GM18517 (cell line): Measurements from ENCODE around the gene PPFIA4.

Experiments
- ATAC-seq: cut with Tn5 transposase; IDR thresholded peaks from one replicate; pipeline ENCODE4 v1.9.1; 2021; ENCODE audit warnings: mild to moderate bottlenecking, moderate library complexity; ENCODE audit not compliant: unreplicated experiment

Gene PPFIA4

GRCh38 chr1:203081465-203082230, 55.4 kb downstream of the PPFIA4 start:
- no peak for ATAC-seq

DNA sequence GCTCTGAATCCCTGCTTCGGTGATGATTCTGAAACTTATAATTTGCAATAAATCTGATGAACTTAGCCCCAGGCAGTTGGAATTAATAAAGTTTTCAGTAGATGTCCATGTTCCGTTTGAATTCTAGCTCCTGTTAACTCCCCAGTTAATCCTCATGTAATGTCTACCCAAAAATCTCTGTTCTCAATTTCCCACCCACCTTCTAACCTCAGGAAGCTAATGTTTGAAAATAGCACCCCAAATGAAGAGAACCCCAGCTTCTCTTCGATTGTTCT, 55.9 kb downstream of the PPFIA4 start:
- ATAC-seq: no peak

DNA sequence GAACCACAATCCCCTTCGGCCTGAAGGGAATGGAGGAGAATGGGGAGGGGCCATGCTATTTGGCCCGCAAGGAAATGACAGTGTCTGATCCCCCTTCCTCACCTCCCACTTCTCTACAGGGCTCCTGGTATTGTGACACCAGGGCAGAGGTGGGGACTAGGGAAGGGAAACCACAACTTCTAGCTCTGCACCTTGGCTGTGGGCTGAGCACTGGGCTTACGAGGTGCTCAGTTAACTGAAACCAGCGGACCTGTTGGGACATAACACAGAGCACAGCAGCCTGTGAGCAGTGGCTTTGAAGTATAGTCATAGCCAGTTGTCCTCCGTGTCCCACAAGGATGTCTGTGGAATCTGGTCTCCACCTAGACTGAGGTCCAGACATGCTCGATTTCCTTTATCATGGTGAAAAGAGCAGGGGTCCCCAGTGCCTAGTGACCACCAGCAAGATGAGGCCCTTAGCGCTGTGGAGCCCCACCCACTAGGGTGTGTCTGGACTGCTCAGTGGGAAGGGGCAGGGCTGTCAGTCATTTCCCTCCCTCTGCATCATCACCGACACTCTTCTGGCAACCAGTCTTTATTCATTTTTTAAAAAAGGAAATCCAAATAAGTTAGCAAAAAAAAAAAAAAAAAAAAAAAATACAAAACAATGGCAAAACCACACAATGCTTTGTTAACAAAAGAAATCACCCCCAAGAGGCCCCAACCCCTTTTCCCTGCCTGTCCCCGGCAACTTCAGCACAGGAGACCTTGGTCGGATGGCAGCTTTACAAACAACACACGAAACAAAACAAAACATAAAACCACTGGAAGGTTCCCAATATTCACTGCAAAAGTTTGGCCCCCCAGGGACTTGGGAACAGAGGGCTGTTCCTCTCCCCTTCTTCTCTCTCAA, 56.5 kb downstream of the PPFIA4 start:
- no peak for ATAC-seq

DNA sequence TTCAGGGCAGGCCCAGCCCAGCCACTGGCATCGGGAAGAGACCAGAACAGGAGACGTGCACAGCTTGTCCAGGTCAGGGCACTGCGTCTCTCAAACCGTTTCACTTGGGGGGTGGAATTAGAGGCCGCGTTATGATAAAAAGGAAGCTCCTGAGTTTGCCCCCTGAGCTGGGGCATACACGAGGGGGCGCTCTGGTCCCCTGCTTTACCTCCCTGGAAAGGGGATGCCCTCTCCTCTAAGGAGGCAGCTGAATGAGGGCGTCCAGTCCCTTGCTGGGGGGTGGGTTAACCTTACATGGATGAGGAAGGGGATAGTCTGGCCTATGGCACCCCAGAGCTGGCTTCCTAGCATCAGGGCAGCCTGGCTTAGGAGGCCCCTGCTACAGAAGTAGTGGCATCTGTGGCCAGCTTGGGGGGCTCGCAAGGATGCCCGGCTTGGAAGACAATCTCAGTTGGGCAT, 57.2 kb downstream of the PPFIA4 start:
- no peak for ATAC-seq

- ATAC-seq: no peak
Observed at GRCh38 chr1:203084588-203085527, 58.6 kb downstream of the PPFIA4 start.

DNA sequence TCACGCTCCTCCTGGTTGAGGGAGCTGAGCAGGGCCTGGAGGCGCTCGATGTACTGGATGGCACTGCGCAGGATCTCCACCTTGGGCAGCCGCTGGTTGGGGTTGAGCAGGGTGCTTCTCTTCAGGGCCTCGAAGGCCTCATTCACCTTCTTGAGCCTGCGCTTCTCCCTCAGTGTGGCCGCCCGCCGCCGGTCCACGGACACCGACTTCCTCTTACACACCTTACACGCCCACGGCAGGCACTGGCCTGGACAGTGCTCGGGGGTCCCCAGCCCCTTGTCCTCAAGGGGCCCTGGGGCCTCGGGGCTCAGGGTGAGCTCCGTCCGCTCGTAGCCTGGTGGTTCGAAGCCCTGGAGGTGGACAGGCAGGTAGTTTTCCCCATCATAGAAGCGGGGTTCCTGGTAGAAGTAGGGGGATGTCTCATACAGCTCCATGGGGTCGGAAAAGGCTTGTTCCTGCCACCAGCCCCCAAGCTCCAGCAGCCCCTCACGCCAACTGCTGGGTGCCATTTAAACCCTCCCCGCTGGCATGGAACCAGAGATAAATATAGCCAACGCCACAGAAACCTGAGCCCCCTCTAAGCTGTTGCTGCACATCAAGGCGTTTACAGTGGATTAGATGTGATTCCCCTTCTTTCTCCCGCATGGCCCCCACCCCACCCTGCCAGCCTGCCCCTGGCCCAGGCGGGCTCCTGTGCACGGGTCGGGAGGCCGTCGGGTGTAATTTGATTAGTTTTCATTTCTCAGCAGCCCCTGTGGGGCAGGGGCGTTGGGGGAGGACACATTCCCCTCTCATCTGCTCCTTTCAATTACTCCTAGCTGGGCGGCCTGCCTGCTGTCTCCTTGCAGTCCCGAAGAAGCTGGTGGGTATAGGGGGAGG, 59.5 kb downstream of the PPFIA4 start, which contains the start of gene MYOG:
TSS of gene MYOG (minus strand) at position 485 of the 879 bp plus-strand sequence. CDS start at position 434, 51 bp downstream.
- no peak for ATAC-seq

DNA sequence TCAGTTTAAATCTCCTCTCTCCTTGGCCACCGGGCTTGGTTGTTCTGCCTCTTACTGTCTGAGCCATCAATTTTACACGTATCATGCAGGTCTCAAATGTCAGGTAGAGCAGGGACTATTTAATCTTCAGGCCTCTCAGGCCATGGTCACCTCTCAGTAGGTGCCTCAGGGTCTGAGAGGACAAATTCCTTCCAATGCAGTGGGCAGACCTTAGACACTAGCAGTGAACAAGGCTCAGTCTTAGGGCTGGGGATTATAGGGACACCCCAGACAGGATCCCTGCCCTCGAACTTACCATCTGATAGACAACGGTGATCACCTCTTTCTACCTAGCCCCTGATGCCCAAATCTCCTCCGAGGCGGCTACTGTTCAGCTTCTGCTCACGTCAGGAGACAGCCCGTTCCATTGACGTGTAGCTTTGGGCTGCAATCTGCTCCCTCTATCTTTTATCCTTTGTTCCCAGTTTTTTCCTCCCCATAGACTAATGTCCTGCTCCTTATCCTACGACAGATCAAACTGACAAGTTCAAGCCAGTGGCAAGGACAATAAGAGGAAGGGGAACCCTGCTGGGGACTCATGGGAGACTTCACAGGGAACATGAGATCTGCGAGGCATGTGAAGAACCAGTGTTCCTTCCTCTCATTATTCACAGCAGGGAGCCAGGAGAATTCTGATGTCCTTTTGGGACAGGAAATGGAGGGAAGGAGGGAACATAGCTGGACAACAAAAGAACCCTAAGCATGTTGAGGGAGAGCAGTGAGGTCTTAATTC, 60.9 kb downstream of the PPFIA4 start:
- ATAC-seq: no peak

DNA sequence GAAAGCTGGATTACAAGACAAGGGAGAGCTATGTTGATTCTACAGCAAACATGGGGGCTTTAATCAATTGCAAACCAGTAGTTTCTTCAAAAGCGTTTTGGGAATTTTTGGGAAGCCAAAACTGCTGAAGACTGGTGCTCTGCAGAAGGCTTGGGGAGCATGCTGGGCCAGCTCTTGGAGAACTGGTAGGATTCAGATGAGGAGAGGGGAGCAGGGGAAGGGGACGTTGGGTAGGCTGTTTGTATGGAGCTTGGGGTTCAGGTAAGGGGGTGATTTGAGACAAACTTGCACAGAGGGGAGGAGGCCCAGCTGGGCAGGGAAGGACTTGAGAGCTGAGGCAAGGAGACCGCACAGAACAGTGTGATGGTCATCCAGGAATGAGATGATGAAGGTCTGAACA, 62.1 kb downstream of the PPFIA4 start:
- ATAC-seq: no peak

- no peak for ATAC-seq
Observed at GRCh38 chr1:203089001-203089650, 62.8 kb downstream of the PPFIA4 start.

- ATAC-seq: no peak
Observed at GRCh38 chr1:203089651-203090045, 63.4 kb downstream of the PPFIA4 start.

GRCh38 chr1:203090421-203091198, 64.3 kb downstream of the PPFIA4 start:
- ATAC-seq: no peak

- ATAC-seq: no peak
Observed at GRCh38 chr1:203091199-203091477, 64.8 kb downstream of the PPFIA4 start.

DNA sequence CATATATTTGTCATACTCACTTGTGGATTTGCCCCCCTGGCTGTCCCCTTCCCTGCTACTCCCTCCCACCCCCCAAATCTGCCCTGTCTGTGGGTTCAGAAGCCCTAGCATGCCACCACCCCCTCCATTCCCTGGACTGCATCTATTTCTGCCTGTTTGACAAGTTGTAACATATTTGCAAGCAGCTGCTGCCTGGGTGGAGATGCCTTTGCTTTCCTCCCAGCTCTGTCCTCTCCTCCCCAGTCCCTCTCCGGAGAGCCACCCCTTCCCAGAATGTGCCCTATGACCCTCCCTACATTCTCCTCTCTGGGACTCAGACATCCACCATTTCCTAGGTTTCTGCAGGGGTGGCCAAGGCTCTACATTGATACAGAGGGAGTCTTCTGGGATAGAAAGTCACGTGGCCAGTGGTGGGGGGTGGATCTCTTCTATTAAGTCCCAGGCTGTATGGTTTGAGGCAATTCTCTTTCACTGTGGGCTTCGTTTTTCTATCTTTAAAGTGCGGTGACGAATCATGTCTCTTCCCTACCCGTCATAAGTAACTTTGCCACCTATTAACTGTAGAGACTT, 65.6 kb downstream of the PPFIA4 start:
- ATAC-seq: no peak

DNA sequence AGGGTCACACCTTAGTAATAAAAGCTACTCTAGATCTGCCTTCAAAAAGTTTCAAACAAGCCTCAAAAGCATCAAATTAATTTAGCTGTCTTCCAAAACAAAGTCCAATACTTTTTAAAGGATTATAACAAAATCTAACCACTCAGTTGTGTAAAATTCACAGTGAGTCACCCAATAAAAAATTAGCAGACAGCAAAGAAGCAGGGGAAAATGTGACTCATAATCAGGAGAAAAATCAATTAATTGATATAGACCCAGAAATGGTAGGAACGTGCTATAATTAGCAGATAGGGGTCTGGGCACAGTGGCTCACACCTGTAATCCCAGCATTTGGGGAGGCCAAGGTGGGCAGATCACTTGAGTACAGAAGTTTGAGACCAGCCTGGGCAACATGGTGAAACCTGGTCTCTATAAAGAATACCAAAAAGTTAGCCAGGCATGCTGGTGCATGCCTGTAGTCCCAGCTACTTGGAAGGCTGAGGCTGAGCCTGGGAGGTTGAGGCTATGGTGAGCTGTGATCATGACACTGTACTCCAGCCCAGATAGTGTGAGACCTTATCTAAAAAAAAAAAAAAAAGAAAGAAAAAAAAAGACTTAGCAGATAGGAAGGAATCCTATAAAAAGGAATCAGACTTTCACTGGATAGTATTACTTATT, 67.6 kb downstream of the PPFIA4 start:
- ATAC-seq: no peak

DNA sequence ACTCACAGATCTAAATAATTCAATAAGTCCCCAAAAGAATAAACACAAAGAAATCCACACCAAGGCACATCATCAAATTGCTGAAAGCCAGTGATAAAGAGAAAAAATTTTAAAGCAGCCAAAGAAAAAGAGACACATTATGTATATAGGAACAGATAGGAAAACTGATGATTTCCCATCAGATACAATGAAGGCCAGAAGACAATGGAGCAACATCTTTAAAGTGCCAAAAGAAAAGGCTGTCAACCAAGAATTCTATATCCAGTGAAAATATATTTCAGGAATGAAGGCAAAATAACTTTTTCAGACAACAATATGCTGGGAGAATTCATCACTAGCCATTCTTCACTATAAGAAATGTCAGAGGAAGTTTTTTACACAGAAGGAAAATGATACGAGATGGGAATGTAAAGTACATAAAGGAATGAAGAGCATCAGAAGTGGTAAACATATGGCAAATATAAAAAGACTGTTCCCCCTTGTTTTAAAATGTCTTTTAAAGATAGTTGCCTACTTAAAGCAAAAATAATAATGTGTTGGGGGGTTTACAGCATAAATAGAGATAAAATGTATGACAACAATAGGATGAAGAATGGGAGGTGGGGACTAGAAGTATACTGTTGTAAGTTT, 68.9 kb downstream of the PPFIA4 start:
- no peak for ATAC-seq

DNA sequence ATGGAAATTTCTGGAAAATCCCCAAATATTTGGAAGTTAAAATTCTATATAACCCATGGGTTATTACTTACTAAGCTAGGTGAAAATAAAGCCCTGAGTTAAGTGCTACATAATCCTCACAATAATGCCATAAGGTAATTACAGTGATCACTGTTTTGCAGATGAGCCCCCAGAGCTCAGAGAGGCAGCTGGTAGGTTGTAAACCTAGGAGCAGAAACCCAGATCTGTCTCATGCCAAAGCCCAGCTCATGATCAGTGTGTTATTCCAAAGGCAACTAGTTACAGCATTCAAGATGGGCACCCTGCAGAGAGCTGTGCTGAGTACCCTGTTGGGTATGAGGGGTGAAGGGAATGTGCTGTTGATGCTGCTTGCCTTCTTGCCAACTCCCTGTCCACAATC, 70.3 kb downstream of the PPFIA4 start:
- no peak for ATAC-seq

DNA sequence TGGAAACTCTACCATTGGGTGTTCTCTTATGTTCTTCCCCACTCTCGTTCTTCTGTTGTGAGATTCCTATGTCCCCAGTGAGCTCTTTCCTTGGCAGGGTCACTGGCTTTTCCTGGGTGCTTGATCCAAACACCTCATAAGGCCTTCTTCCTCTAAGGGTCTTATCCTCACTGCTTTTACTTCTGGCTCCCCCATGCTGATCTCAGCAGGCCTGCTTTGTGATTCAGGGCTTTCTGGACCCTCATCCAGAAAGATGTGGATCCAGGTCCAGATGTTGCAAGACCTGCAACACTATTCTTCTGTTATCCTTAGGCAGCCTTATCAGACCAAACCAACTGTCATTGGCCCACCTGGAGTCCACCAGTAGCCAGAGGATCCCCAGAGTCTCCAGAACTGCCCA, 70.7 kb downstream of the PPFIA4 start:
- ATAC-seq: no peak
